HCT116 (cell line): ENCODE results near the gene TRPT1. TPM values are rescaled to one million over a fixed set of nuclear protein-coding genes. Genes with fewer than 3 reads are reported as not detected.

Experiments used
- ATAC-seq: fragments of 200-7000 bp; cut with Tn5 transposase; 2 replicates; pipeline ENCODE4 v1.9.1; 2020; ENCODE audit warnings: mild to moderate bottlenecking, moderate library complexity
- BruUV-seq: library from RNA; stranded (reverse); fragments of 400-500 nt; replicated peaks from 2 replicates; lab custom pipeline; 2021; lab: Mats Ljungman, UMichigan
- CTCF ChIA-PET: fragments of 300-600 bp; sonication (Branson Sonifier 250); formaldehyde crosslinking; loops from one replicate; lab custom pipeline; 2021; ENCODE audit warnings: antibody characterized with exemption; lab: Charles Lee
- POLR2A ChIA-PET: fragments of 300-600, 350-600 bp; sonication (Branson Sonifier 250); formaldehyde crosslinking; loops from one replicate; lab custom pipeline; 2021; ENCODE audit warnings: antibody characterized with exemption; lab: Charles Lee
- RAD21 ChIA-PET, 2 experiments: fragments of 300-600 bp; sonication (Branson Sonifier 250); formaldehyde crosslinking; loops; one replicate each; lab custom pipeline; 2023; ENCODE audit warnings: low total read pairs in 2 of 2; ENCODE audit not compliant: uncharacterized antibody in 2 of 2, unreplicated experiment in 2 of 2, low non-redundant PET in 1 of 2; lab: Charles Lee
- DNase-seq: peaks from one replicate; pipeline ENCODE4 v3.0.0-alpha.2; 2010; ENCODE audit warnings: low read depth, low spot score
- H2AFZ ChIP-seq: fragments of 200-600 bp; shearing (Covaris generic), sonication (generic); 2 replicates; pipeline ENCODE4 v1.6.1; 2017; ENCODE audit warnings: low read depth, mixed run types, mixed read lengths, antibody characterized with exemption, low read length; ENCODE audit not compliant: poor library complexity, severe bottlenecking
- H3K27ac ChIP-seq: 2 replicates; pipeline ENCODE4 v1.5.1; 2012; ENCODE audit warnings: low read depth, low read length
- H3K27me3 ChIP-seq: fragments of 200-600 bp; sonication (generic); 2 replicates; pipeline ENCODE4 v1.6.1; 2016; ENCODE audit warnings: mixed run types, low read length, mixed read lengths; ENCODE audit not compliant: insufficient read depth
- H3K36me3 ChIP-seq, 2 experiments: fragments of 200-500 bp in 1 of 2; fragments of 200-600 bp in 1 of 2; sonication (Bioruptor generic) in 1 of 2; sonication (generic) in 1 of 2; 2 replicates each; pipeline versions ENCODE4 v1.5.1 to v1.6.1; 2014 to 2016; ENCODE audit warnings: low read length in 2 of 2, inconsistent platforms in 1 of 2, mixed read lengths in 1 of 2, mixed run types in 1 of 2; ENCODE audit not compliant: insufficient read depth in 2 of 2, control insufficient read depth in 1 of 2
- H3K4me1 ChIP-seq, 2 experiments: fragments of 200-600 bp in 1 of 2; sonication (generic) in 1 of 2; 2 replicates each; pipeline versions ENCODE4 v1.5.1 to v1.6.1; 2012 to 2017; ENCODE audit warnings: low read length in 2 of 2, inconsistent platforms in 1 of 2, mild to moderate bottlenecking in 1 of 2, mixed read lengths in 1 of 2, mixed run types in 1 of 2, moderate library complexity in 1 of 2; ENCODE audit not compliant: insufficient read depth in 2 of 2, control insufficient read depth in 1 of 2
- H3K4me2 ChIP-seq: fragments of 200-600 bp; sonication (generic); 2 replicates; pipeline ENCODE4 v1.6.1; 2017; ENCODE audit warnings: mixed run types, low read length, mixed read lengths
- H3K4me3 ChIP-seq, 2 experiments: fragments of 200-600 bp in 1 of 2; sonication (generic) in 1 of 2; replicated peaks in 1 of 2; 2 replicates each; pipeline ENCODE4 v1.5.1; 2011 to 2016; ENCODE audit warnings: low read length in 2 of 2, control low read depth in 1 of 2, low read depth in 1 of 2, mild to moderate bottlenecking in 1 of 2, mixed read lengths in 1 of 2, mixed run types in 1 of 2
- H3K79me2 ChIP-seq: fragments of 200-600 bp; sonication (generic); 2 replicates; pipeline ENCODE4 v1.6.1; 2017; ENCODE audit warnings: mild to moderate bottlenecking, mixed run types, low read length, moderate library complexity, mixed read lengths; ENCODE audit not compliant: insufficient read depth
- H3K9ac ChIP-seq: fragments of 200-600 bp; sonication (generic); 2 replicates; pipeline ENCODE4 v1.6.1; 2016; ENCODE audit warnings: low read length, mixed read lengths
- H3K9me2 ChIP-seq: fragments of 200-600 bp; sonication (generic), shearing (Covaris generic); 2 replicates; pipeline ENCODE4 v1.6.1; 2017; ENCODE audit warnings: mixed run types, mild to moderate bottlenecking, moderate library complexity; ENCODE audit not compliant: insufficient read depth
- H3K9me3 ChIP-seq, 2 experiments: fragments of 200-500 bp in 1 of 2; fragments of 200-600 bp in 1 of 2; sonication (Bioruptor generic) in 1 of 2; sonication (generic) in 1 of 2; 2 replicates each; pipeline ENCODE4 v1.6.1; 2014 to 2017; ENCODE audit warnings: low read length in 2 of 2, mixed read lengths in 2 of 2, inconsistent platforms in 1 of 2, low read depth in 1 of 2, mild to moderate bottlenecking in 1 of 2, mixed run types in 1 of 2, moderate library complexity in 1 of 2; ENCODE audit not compliant: control insufficient read depth in 1 of 2, insufficient read depth in 1 of 2
- H4K20me1 ChIP-seq: fragments of 200-600 bp; sonication (generic), shearing (Covaris generic); 2 replicates; pipeline ENCODE4 v1.6.1; 2017; ENCODE audit warnings: mixed run types, mild to moderate bottlenecking, moderate library complexity; ENCODE audit not compliant: insufficient read depth
- CEBPB ChIP-seq: IDR thresholded peaks from 2 replicates; pipeline ENCODE4 v1.6.1; 2012; ENCODE audit warnings: low read depth
- EGR1 ChIP-seq: IDR thresholded peaks from 2 replicates; pipeline ENCODE4 v1.6.1; 2012; ENCODE audit warnings: low read depth
- ELF1 ChIP-seq: IDR thresholded peaks from 2 replicates; pipeline ENCODE4 v1.6.1; 2012; ENCODE audit warnings: low read depth, borderline replicate concordance
- EZH2 ChIP-seq: fragments of 200-600 bp; sonication (generic); IDR thresholded peaks from 2 replicates; pipeline ENCODE4 v1.6.1; 2017; ENCODE audit warnings: antibody characterized with exemption, mixed run types
- EZH2phosphoT487 ChIP-seq: fragments of 200-600 bp; IDR thresholded peaks from 2 replicates; pipeline ENCODE4 v1.6.1; 2018; ENCODE audit warnings: antibody characterized with exemption, borderline replicate concordance
- FOSL1 ChIP-seq: IDR thresholded peaks from 2 replicates; pipeline ENCODE4 v1.6.1; 2012; ENCODE audit warnings: low read depth
- POLR2A ChIP-seq: IDR thresholded peaks from 2 replicates; pipeline ENCODE4 v1.7.0; 2011; ENCODE audit warnings: borderline replicate concordance; ENCODE audit not compliant: insufficient read depth, insufficient read length; ENCODE audit errors: extremely low read depth
- POLR2AphosphoS5 ChIP-seq: IDR thresholded peaks from 2 replicates; pipeline ENCODE4 v1.6.1; 2011; ENCODE audit warnings: mild to moderate bottlenecking, low read depth, low read length, moderate library complexity
- RAD21 ChIP-seq: IDR thresholded peaks from 2 replicates; pipeline ENCODE4 v1.6.1; 2012; ENCODE audit warnings: low read depth, mild to moderate bottlenecking
- SP1 ChIP-seq: IDR thresholded peaks from 2 replicates; pipeline ENCODE4 v1.6.1; 2012; ENCODE audit warnings: low read depth
- TCF7L2 ChIP-seq: IDR thresholded peaks from 2 replicates; pipeline ENCODE4 v1.7.0; 2011; ENCODE audit warnings: borderline replicate concordance, inconsistent platforms; ENCODE audit not compliant: insufficient read depth, insufficient read length; ENCODE audit errors: extremely low read depth
- YY1 ChIP-seq: IDR thresholded peaks from 2 replicates; pipeline ENCODE4 v1.6.1; 2011; ENCODE audit warnings: low read length, low read depth, moderate library complexity, mild to moderate bottlenecking; ENCODE audit not compliant: insufficient replicate concordance; ENCODE audit errors: extremely low read depth
- intact Hi-C: fragments of 100-400 bp; cut with micrococcal nuclease; formaldehyde crosslinking; loops from 2 replicates; pipeline ENCODE4 v1.10.0; 2022
- total RNA-seq: library from RNA; stranded (reverse); gene quantifications from one replicate; pipeline ENCODE4 v1.2.1, GENCODE V29; 2021; ENCODE audit not compliant: unreplicated experiment
- TF ChIP-seq, protein P1 (sequence below): IDR thresholded peaks from 2 replicates; pipeline ENCODE4 v1.6.1; 2012
- TF ChIP-seq, protein P2 (sequence below), 3 experiments: fragments of 200-600 bp in 1 of 3; sonication (generic) in 1 of 3; IDR thresholded peaks in 2 of 3; conservative IDR thresholded peaks in 1 of 3; 2 replicates each; pipeline ENCODE4 v1.5.1; 2012 to 2017; ENCODE audit warnings: low read depth in 2 of 3, low read length in 2 of 3, antibody characterized with exemption in 1 of 3, borderline replicate concordance in 1 of 3, control low read depth in 1 of 3, mild to moderate bottlenecking in 1 of 3, mixed read lengths in 1 of 3, mixed run types in 1 of 3, moderate library complexity in 1 of 3; ENCODE audit not compliant: insufficient read depth in 1 of 3
- TF ChIP-seq, protein P3 (sequence below): IDR thresholded peaks from 2 replicates; pipeline ENCODE4 v1.6.1; 2012; ENCODE audit warnings: low read depth
- TF ChIP-seq, protein P4 (sequence below): IDR thresholded peaks from 2 replicates; pipeline ENCODE4 v1.6.1; 2011; ENCODE audit warnings: mild to moderate bottlenecking, low read length, moderate library complexity; ENCODE audit not compliant: insufficient replicate concordance; ENCODE audit errors: extremely low read depth
- TF ChIP-seq, protein P5 (sequence below): IDR thresholded peaks from 2 replicates; pipeline ENCODE4 v1.6.1; 2012

The TRPT1 gene
- total RNA-seq, 1 experiment from 2014 or later: 43.2 TPM

DNA sequence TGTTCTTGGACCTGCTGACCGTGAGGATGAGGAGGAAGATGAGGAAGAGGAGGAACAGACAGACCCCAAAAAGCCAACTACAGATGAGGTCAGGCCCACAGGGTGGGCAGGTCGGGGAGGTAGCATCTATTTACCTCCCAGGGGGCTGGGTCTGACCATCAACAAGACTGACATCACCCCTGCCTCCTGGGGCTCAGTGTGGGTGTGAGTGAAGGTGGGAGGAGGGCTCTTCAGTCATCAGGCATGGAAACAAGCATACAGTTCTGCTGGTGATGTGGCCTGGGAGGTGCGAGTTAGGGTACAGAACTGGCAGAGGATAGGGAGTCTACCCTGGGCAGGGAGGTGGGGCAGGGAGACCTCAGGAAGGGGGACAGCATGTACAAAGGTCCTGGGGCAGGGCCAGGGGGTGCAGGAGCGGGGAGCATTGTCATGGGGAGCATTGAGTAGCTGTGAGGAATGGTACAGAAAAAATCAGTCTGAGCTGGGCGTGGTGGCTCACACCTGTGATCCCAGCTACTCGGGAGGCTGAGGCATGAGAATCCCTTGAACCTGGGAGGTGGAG, 34.2 kb upstream of the TRPT1 start:
- ChIA-PET POLR2A (no interaction called here), CTCF (no interaction called here), RAD21 (no interaction called here)
- Histone ChIP-seq H3K4me3 (no peak overlapping the region), H3K4me1 (peaks cover 4 to 11% of the 10 kb centered on the region in 2 experiments; a peak in 3 of 4 replicates), H4K20me1 (no peaks in the 10 kb centered on the region), H2AFZ (no peak overlapping the region), H3K4me2 (no peak overlapping the region), H3K79me2 (peaks cover 6% of the 10 kb centered on the region; the same call in 1 of the 2 replicates), H3K9me3 (no peaks in the 10 kb centered on the region), H3K27me3 (no peaks in the 10 kb centered on the region), H3K9me2 (no peaks in the 10 kb centered on the region), H3K9ac (no peak overlapping the region), H3K36me3 (peaks cover 32 to 60% of the 10 kb centered on the region in 2 experiments; a peak in 3 of 4 replicates), H3K27ac (no peak overlapping the region)
- BruUV-seq: no TSS peak
- TF ChIP-seq ELF1 (no peak), POLR2AphosphoS5 (no peak), TCF7L2 (no peak), EGR1 (no peak), EZH2 (no peak), POLR2A (no peak), RAD21 (no peak), FOSL1 (no peak), YY1 (no peak), CEBPB (no peak), SP1 (no peak), EZH2phosphoT487 (no peak)
- TF ChIP-seq, protein P1, sequence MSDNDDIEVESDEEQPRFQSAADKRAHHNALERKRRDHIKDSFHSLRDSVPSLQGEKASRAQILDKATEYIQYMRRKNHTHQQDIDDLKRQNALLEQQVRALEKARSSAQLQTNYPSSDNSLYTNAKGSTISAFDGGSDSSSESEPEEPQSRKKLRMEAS: no peak
- TF ChIP-seq, protein P2, sequence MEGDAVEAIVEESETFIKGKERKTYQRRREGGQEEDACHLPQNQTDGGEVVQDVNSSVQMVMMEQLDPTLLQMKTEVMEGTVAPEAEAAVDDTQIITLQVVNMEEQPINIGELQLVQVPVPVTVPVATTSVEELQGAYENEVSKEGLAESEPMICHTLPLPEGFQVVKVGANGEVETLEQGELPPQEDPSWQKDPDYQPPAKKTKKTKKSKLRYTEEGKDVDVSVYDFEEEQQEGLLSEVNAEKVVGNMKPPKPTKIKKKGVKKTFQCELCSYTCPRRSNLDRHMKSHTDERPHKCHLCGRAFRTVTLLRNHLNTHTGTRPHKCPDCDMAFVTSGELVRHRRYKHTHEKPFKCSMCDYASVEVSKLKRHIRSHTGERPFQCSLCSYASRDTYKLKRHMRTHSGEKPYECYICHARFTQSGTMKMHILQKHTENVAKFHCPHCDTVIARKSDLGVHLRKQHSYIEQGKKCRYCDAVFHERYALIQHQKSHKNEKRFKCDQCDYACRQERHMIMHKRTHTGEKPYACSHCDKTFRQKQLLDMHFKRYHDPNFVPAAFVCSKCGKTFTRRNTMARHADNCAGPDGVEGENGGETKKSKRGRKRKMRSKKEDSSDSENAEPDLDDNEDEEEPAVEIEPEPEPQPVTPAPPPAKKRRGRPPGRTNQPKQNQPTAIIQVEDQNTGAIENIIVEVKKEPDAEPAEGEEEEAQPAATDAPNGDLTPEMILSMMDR (IDR thresholded peaks at IDR 0.05 in 2 of 3, conservative IDR thresholded peaks at IDR 0.05 in 1 of 3; ENCODE audit: borderline replicate concordance in 1 of 3, insufficient read depth in 1 of 3, low read depth in 2 of 3, low read length in 2 of 3): no peak
- TF ChIP-seq, protein P3, sequence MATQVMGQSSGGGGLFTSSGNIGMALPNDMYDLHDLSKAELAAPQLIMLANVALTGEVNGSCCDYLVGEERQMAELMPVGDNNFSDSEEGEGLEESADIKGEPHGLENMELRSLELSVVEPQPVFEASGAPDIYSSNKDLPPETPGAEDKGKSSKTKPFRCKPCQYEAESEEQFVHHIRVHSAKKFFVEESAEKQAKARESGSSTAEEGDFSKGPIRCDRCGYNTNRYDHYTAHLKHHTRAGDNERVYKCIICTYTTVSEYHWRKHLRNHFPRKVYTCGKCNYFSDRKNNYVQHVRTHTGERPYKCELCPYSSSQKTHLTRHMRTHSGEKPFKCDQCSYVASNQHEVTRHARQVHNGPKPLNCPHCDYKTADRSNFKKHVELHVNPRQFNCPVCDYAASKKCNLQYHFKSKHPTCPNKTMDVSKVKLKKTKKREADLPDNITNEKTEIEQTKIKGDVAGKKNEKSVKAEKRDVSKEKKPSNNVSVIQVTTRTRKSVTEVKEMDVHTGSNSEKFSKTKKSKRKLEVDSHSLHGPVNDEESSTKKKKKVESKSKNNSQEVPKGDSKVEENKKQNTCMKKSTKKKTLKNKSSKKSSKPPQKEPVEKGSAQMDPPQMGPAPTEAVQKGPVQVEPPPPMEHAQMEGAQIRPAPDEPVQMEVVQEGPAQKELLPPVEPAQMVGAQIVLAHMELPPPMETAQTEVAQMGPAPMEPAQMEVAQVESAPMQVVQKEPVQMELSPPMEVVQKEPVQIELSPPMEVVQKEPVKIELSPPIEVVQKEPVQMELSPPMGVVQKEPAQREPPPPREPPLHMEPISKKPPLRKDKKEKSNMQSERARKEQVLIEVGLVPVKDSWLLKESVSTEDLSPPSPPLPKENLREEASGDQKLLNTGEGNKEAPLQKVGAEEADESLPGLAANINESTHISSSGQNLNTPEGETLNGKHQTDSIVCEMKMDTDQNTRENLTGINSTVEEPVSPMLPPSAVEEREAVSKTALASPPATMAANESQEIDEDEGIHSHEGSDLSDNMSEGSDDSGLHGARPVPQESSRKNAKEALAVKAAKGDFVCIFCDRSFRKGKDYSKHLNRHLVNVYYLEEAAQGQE: no peak
- TF ChIP-seq, protein P4, sequence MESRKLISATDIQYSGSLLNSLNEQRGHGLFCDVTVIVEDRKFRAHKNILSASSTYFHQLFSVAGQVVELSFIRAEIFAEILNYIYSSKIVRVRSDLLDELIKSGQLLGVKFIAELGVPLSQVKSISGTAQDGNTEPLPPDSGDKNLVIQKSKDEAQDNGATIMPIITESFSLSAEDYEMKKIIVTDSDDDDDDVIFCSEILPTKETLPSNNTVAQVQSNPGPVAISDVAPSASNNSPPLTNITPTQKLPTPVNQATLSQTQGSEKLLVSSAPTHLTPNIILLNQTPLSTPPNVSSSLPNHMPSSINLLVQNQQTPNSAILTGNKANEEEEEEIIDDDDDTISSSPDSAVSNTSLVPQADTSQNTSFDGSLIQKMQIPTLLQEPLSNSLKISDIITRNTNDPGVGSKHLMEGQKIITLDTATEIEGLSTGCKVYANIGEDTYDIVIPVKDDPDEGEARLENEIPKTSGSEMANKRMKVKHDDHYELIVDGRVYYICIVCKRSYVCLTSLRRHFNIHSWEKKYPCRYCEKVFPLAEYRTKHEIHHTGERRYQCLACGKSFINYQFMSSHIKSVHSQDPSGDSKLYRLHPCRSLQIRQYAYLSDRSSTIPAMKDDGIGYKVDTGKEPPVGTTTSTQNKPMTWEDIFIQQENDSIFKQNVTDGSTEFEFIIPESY: no peak
- TF ChIP-seq, protein P5, sequence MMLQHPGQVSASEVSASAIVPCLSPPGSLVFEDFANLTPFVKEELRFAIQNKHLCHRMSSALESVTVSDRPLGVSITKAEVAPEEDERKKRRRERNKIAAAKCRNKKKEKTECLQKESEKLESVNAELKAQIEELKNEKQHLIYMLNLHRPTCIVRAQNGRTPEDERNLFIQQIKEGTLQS: no peak
- intact Hi-C loops: no loop called here
- no peak for DNase-seq
- ATAC-seq: no peak
